Astrocyte (in vitro differentiated cells and primary cell): ENCODE data around the gene CDKAL1.

Source experiments
- CTCF ChIP-seq: IDR thresholded peaks from 2 replicates; pipeline ENCODE4 v1.5.1; 2011; ENCODE audit warnings: low read depth, mild to moderate bottlenecking, inconsistent platforms, low read length, moderate library complexity; ENCODE audit not compliant: insufficient read depth
- EZH2 ChIP-seq: IDR thresholded peaks from 2 replicates; pipeline ENCODE4 v1.6.1; 2012; ENCODE audit warnings: mild to moderate bottlenecking, low read length, inconsistent platforms; ENCODE audit not compliant: insufficient read depth

GRCh38 chr6:21045135-21045700, 511.0 kb downstream of the CDKAL1 start:
- TF ChIP-seq CTCF: no peak
- no peak for TF ChIP-seq EZH2
